Right lobe of liver (tissue), 6 donors: ENCODE results near the gene TNFRSF14. TPM values are rescaled to one million over a fixed set of nuclear protein-coding genes. Genes with fewer than 3 reads are reported as not detected.

Experiments
- ATAC-seq, 4 donors: fragments of 200-7000 bp; cut with Tn5 transposase; one replicate each; pipeline ENCODE4 v1.9.1; 2020; ENCODE audit warnings: mild to moderate bottlenecking in 4 of 4, moderate library complexity in 4 of 4
- DNase-seq, 3 donors: peaks; one replicate each; pipeline ENCODE4 v3.0.0-alpha.2; 2020
- H3K27ac ChIP-seq, 3 donors: fragments of 200-600 bp; one replicate each; pipeline ENCODE4 v1.8.0; 2022
- H3K27me3 ChIP-seq, 2 donors: fragments of 200-600 bp; one replicate each; pipeline ENCODE4 v1.8.0; 2022
- H3K36me3 ChIP-seq, 4 donors: fragments of 200-600 bp; sonication (generic) in 1 of 4; one replicate each; pipeline versions ENCODE4 v1.5.1 to v1.8.0; 2017 to 2022; ENCODE audit warnings: control low read depth in 1 of 4
- H3K4me1 ChIP-seq, 4 donors: fragments of 200-600 bp; sonication (generic) in 1 of 4; one replicate each; pipeline versions ENCODE4 v1.5.1 to v1.8.0; 2017 to 2022; ENCODE audit warnings: control low read depth in 1 of 4
- H3K4me3 ChIP-seq, 3 donors: fragments of 200-600 bp; one replicate each; pipeline ENCODE4 v1.8.0; 2022
- H3K9me3 ChIP-seq, 4 donors: fragments of 200-600 bp; sonication (generic) in 1 of 4; one replicate each; pipeline versions ENCODE4 v1.5.1 to v1.8.0; 2017 to 2022; ENCODE audit warnings: control low read depth in 1 of 4
- POLR2A ChIP-seq: fragments of 450-650 bp; IDR thresholded peaks from one replicate; pipeline ENCODE4 v1.6.1; 2017; ENCODE audit warnings: antibody characterized with exemption, mild to moderate bottlenecking
- WGBS: methylation state at CpG from one replicate; pipeline ENCODE4 v1.1.6; 2018; ENCODE audit warnings: low coverage, low lambda C conversion rate; ENCODE audit not compliant: insufficient coverage; ENCODE audit errors: missing lambda C conversion rate; 5-methylcytosine and 5-hydroxymethylcytosine counted together
- intact Hi-C, 2 donors: fragments of 100-400 bp; cut with DNase I; formaldehyde crosslinking; loops; one replicate each; pipeline versions ENCODE4 v1.11.2 to v1.14.1; 2022
- total RNA-seq, 6 experiments: library from RNA; depleted of rRNA in 2 of 6; stranded (reverse); fragments of >200 nt in 2 of 6; fragmentation: NEBNext Ultra II Directional in 3 of 6; extraction: Animal tissue kit (Norgen Biotek cat#: 25700) in 3 of 6; gene quantifications; one replicate each; pipeline versions ENCODE4 v1.1.0 to v1.2.4, GENCODE V29; 2016 to 2023
- TF ChIP-seq, protein P1 (sequence below), 4 donors: fragments of 200-600 bp in 3 of 4; fragments of 450-650 bp in 1 of 4; IDR thresholded peaks; one replicate each; pipeline versions ENCODE4 v1.5.1 to v1.8.0; 2016 to 2022; ENCODE audit warnings: antibody characterized with exemption in 4 of 4, mild to moderate bottlenecking in 2 of 4
- donor health status: DM: no; HTN: yes; CAD: no.
- donor health status: DM: no; HTN: no; CAD: no.
- donor health status: DM: no; HTN: no; CAD: no.
- donor health status: DM: no; HTN: yes; CAD: no.
- donor health status: DM: no; HTN: yes; CAD: no.

The TNFRSF14 gene
- total RNA-seq, 6 experiments from 2014 or later = 31.0 to 54.8 (median 41.1) TPM

GRCh38 chr1:2602866-2603520 lies 46.8 kb downstream of the TNFRSF14 start:
- DNase-seq = peak in 2 of 3 donors; percentile 32 to 42
- no peaks in the 10 kb centered on the region for H3K9me3 ChIP-seq
- intact Hi-C loops = loop anchor here in 1 of 2 donors (10.0 kb wide), 1 partner anchor 168 kb away; no protein-coding TSS in a partner anchor
- ATAC-seq = no peak
- no peak overlapping the region for H3K4me3 ChIP-seq
- TF ChIP-seq, protein P1, sequence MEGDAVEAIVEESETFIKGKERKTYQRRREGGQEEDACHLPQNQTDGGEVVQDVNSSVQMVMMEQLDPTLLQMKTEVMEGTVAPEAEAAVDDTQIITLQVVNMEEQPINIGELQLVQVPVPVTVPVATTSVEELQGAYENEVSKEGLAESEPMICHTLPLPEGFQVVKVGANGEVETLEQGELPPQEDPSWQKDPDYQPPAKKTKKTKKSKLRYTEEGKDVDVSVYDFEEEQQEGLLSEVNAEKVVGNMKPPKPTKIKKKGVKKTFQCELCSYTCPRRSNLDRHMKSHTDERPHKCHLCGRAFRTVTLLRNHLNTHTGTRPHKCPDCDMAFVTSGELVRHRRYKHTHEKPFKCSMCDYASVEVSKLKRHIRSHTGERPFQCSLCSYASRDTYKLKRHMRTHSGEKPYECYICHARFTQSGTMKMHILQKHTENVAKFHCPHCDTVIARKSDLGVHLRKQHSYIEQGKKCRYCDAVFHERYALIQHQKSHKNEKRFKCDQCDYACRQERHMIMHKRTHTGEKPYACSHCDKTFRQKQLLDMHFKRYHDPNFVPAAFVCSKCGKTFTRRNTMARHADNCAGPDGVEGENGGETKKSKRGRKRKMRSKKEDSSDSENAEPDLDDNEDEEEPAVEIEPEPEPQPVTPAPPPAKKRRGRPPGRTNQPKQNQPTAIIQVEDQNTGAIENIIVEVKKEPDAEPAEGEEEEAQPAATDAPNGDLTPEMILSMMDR (IDR thresholded peaks at IDR 0.05) = no peak
- TF ChIP-seq POLR2A = no peak
- no peaks in the 10 kb centered on the region for H3K4me1 ChIP-seq
- H3K27ac ChIP-seq = no peak overlapping the region
- no peaks in the 10 kb centered on the region for H3K36me3 ChIP-seq
- H3K27me3 ChIP-seq = no peaks in the 10 kb centered on the region
- 82% methylated on average over 6 of the region's 18 CpGs for WGBS

DNA sequence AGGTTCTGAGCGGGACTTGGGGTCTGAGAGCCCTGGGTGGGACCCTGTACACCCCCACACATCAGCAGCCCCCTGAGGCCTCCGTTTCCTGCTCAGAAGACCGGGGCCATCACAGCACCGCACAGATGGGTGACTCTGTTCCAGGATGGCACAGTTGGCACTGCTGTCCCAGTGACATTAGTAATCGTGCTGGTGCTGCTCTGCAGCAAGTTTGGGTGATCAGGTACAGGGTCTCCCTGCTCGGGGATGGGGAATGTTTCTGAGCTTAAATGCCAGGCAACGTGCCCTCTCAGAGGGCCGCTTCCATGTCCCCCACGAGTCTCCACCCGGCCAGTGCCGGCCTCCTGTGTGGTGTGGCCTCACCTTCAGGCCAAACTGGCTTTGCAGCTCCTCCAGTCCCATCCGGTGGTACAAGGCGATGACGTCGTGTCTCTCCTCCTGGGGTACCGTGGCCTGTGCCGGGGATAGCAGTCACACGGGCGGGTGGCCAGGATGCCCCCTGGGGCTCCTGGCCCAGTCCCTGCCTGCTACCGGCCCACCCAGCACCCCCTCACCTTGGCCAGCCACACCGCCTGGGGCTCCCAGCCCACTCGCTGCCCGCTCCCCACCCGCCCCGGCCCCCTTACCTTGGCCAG lies 47.5 kb downstream of the TNFRSF14 start:
- H3K27me3 ChIP-seq = no peaks in the 10 kb centered on the region
- intact Hi-C loops = loop anchor here in 1 of 2 donors (10.0 kb wide), 1 partner anchor 169 kb away; no protein-coding TSS in a partner anchor
- H3K9me3 ChIP-seq = no peaks in the 10 kb centered on the region
- H3K27ac ChIP-seq = no peak overlapping the region
- no peak overlapping the region for H3K4me3 ChIP-seq
- H3K36me3 ChIP-seq = no peaks in the 10 kb centered on the region
- peak in 2 of 3 donors; percentile 37 to 49 for DNase-seq
- TF ChIP-seq POLR2A = no peak
- H3K4me1 ChIP-seq = no peaks in the 10 kb centered on the region
- no CpG with 5 or more reads among the region's 25 CpGs for WGBS
- no peak for ATAC-seq

DNA sequence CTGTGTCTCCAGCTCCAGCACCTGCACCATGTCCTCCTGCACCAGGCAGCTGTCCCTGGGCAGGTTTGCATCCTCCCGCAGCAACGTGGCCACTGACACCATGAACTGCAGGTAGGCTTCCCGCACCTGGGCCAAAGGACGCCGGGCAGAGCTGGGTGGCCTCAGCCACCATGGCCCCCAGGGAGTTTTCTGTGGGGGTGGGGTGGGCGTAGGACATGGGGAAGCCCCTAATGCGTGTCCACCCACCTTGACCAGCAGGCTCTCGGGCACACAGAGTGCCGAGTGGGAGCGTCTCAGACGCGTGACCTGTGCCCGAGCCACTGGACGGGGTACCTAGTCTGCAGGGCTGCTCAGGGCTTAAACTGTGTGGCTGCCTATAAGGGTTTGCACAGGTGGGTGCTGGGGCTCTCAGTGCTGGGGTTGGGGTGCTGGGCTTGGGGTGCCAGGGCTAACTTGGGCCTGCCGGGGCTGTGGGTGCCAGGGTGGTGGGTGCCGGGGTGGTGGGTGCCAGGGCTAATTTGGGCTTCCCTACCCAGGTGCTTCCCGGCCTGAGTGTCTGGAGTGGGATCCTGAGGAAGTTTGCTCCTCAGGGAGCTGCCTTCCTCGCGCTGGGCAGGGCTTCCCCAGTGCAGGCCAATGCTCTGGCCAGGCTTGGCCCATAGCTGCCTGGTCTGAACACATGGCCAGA lies 48.1 kb downstream of the TNFRSF14 start:
- H3K27me3 ChIP-seq = no peaks in the 10 kb centered on the region
- no peak overlapping the region for H3K27ac ChIP-seq
- H3K9me3 ChIP-seq = no peaks in the 10 kb centered on the region
- ATAC-seq (peak in 1 of 4 donors; percentile 3), DNase-seq (peak in 2 of 3 donors; percentile 41 to 51)
- no peak overlapping the region for H3K4me3 ChIP-seq
- no peaks in the 10 kb centered on the region for H3K4me1 ChIP-seq
- intact Hi-C loops = loop anchor here in 1 of 2 donors (10.0 kb wide), 1 partner anchor 169 kb away; no protein-coding TSS in a partner anchor
- 67% methylated on average over 5 of the region's 19 CpGs for WGBS
- H3K36me3 ChIP-seq = no peaks in the 10 kb centered on the region
- TF ChIP-seq POLR2A = no peak
- TF ChIP-seq, protein P1 (IDR thresholded peaks at IDR 0.05) = no peak

- no peak for ATAC-seq
- Histone ChIP-seq H3K9me3 (no peaks in the 10 kb centered on the region), H3K27ac (no peak overlapping the region), H3K4me3 (no peak overlapping the region), H3K36me3 (no peaks in the 10 kb centered on the region), H3K4me1 (no peaks in the 10 kb centered on the region), H3K27me3 (no peaks in the 10 kb centered on the region)
- intact Hi-C loops = loop anchor here in 1 of 2 donors (10.0 kb wide), 1 partner anchor 170 kb away; no protein-coding TSS in a partner anchor
- DNase-seq = peak in 2 of 3 donors; percentile 33 to 42
- no peak for TF ChIP-seq POLR2A
- TF ChIP-seq, protein P1 (IDR thresholded peaks at IDR 0.05) = no peak
- WGBS = no CpG with 5 or more reads among the region's 14 CpGs
These were observed 48.8 kb downstream of the TNFRSF14 start for GRCh38 chr1:2604844-2605508.
